Measurements from ENCODE around the gene NUBPL. TPM values are rescaled to one million over a fixed set of nuclear protein-coding genes. Genes with fewer than 3 reads are reported as not detected.

The NUBPL gene
- total RNA-seq, 4 donors from 2014 or later: 4.6 to 8.8 (median 7.7) TPM

GRCh38 chr14:31576949-31577348 lies 15.7 kb downstream of the NUBPL start:
- Histone ChIP-seq H3K4me1 (no peaks in the 10 kb centered on the region), H3K27me3 (no peaks in the 10 kb centered on the region), H3K9me3 (no peaks in the 10 kb centered on the region), H3K27ac (no peak overlapping the region), H3K4me3 (no peak overlapping the region), H3K36me3 (no peaks in the 10 kb centered on the region)
- TF ChIP-seq POLR2A (IDR thresholded peaks at IDR 0.05): no peak
- no peak for TF ChIP-seq CTCF (IDR thresholded peaks at IDR 0.05)
- DNase-seq: no peak

- H3K27me3 ChIP-seq: no peaks in the 10 kb centered on the region
- no peak for DNase-seq
- H3K27ac ChIP-seq: no peak overlapping the region
- no peaks in the 10 kb centered on the region for H3K9me3 ChIP-seq
- no peaks in the 10 kb centered on the region for H3K4me1 ChIP-seq
- H3K36me3 ChIP-seq: no peaks in the 10 kb centered on the region
- TF ChIP-seq CTCF (IDR thresholded peaks at IDR 0.05) (no peak), POLR2A (IDR thresholded peaks at IDR 0.05) (no peak)
- no peak overlapping the region for H3K4me3 ChIP-seq
These were observed 17.1 kb downstream of the NUBPL start for GRCh38 chr14:31578266-31578665.

GRCh38 chr14:31578792-31579501 lies 17.7 kb downstream of the NUBPL start:
- Histone ChIP-seq H3K9me3 (no peaks in the 10 kb centered on the region), H3K27me3 (no peaks in the 10 kb centered on the region), H3K27ac (no peak overlapping the region), H3K4me3 (no peak overlapping the region), H3K4me1 (no peaks in the 10 kb centered on the region), H3K36me3 (no peaks in the 10 kb centered on the region)
- DNase-seq: no peak
- TF ChIP-seq POLR2A (IDR thresholded peaks at IDR 0.05) (no peak), CTCF (IDR thresholded peaks at IDR 0.05) (no peak)

- H3K4me1 ChIP-seq: no peaks in the 10 kb centered on the region
- DNase-seq: no peak
- no peak overlapping the region for H3K27ac ChIP-seq
- H3K27me3 ChIP-seq: no peaks in the 10 kb centered on the region
- no peak overlapping the region for H3K4me3 ChIP-seq
- no peaks in the 10 kb centered on the region for H3K36me3 ChIP-seq
- H3K9me3 ChIP-seq: no peaks in the 10 kb centered on the region
- TF ChIP-seq CTCF (IDR thresholded peaks at IDR 0.05): no peak
- TF ChIP-seq POLR2A (IDR thresholded peaks at IDR 0.05): no peak
These were observed 19.0 kb downstream of the NUBPL start for GRCh38 chr14:31580234-31580633.

GRCh38 chr14:31582286-31582691 lies 21.1 kb downstream of the NUBPL start:
- Histone ChIP-seq H3K4me3 (no peak overlapping the region), H3K9me3 (no peaks in the 10 kb centered on the region), H3K27ac (no peak overlapping the region), H3K27me3 (no peaks in the 10 kb centered on the region), H3K36me3 (no peaks in the 10 kb centered on the region), H3K4me1 (no peaks in the 10 kb centered on the region)
- no peak for DNase-seq
- no peak for TF ChIP-seq POLR2A (IDR thresholded peaks at IDR 0.05)
- TF ChIP-seq CTCF (IDR thresholded peaks at IDR 0.05): no peak

Data from Peyer's patch (tissue), 4 donors.